HCT116 (cell line): ENCODE data around the gene GNB1L. TPM values are rescaled to one million over a fixed set of nuclear protein-coding genes. Genes with fewer than 3 reads are reported as not detected.

ENCODE experiments used
- ATAC-seq: fragments of 200-7000 bp; cut with Tn5 transposase; 2 replicates; pipeline ENCODE4 v1.9.1; 2020; ENCODE audit warnings: mild to moderate bottlenecking, moderate library complexity
- BruUV-seq: library from RNA; stranded (reverse); fragments of 400-500 nt; replicated peaks from 2 replicates; lab custom pipeline; 2021; lab: Mats Ljungman, UMichigan
- CTCF ChIA-PET: fragments of 300-600 bp; sonication (Branson Sonifier 250); formaldehyde crosslinking; loops from one replicate; lab custom pipeline; 2021; ENCODE audit warnings: antibody characterized with exemption; lab: Charles Lee
- POLR2A ChIA-PET: fragments of 300-600, 350-600 bp; sonication (Branson Sonifier 250); formaldehyde crosslinking; loops from one replicate; lab custom pipeline; 2021; ENCODE audit warnings: antibody characterized with exemption; lab: Charles Lee
- RAD21 ChIA-PET, 2 experiments: fragments of 300-600 bp; sonication (Branson Sonifier 250); formaldehyde crosslinking; loops; one replicate each; lab custom pipeline; 2023; ENCODE audit warnings: low total read pairs in 2 of 2; ENCODE audit not compliant: uncharacterized antibody in 2 of 2, unreplicated experiment in 2 of 2, low non-redundant PET in 1 of 2; lab: Charles Lee
- DNase-seq: peaks from one replicate; pipeline ENCODE4 v3.0.0-alpha.2; 2010; ENCODE audit warnings: low read depth, low spot score
- H2AFZ ChIP-seq: fragments of 200-600 bp; shearing (Covaris generic), sonication (generic); 2 replicates; pipeline ENCODE4 v1.6.1; 2017; ENCODE audit warnings: low read depth, mixed run types, mixed read lengths, antibody characterized with exemption, low read length; ENCODE audit not compliant: poor library complexity, severe bottlenecking
- H3K27ac ChIP-seq: 2 replicates; pipeline ENCODE4 v1.5.1; 2012; ENCODE audit warnings: low read depth, low read length
- H3K27me3 ChIP-seq: fragments of 200-600 bp; sonication (generic); 2 replicates; pipeline ENCODE4 v1.6.1; 2016; ENCODE audit warnings: mixed run types, low read length, mixed read lengths; ENCODE audit not compliant: insufficient read depth
- H3K36me3 ChIP-seq, 2 experiments: fragments of 200-500 bp in 1 of 2; fragments of 200-600 bp in 1 of 2; sonication (Bioruptor generic) in 1 of 2; sonication (generic) in 1 of 2; 2 replicates each; pipeline versions ENCODE4 v1.5.1 to v1.6.1; 2014 to 2016; ENCODE audit warnings: low read length in 2 of 2, inconsistent platforms in 1 of 2, mixed read lengths in 1 of 2, mixed run types in 1 of 2; ENCODE audit not compliant: insufficient read depth in 2 of 2, control insufficient read depth in 1 of 2
- H3K4me1 ChIP-seq, 2 experiments: fragments of 200-600 bp in 1 of 2; sonication (generic) in 1 of 2; 2 replicates each; pipeline versions ENCODE4 v1.5.1 to v1.6.1; 2012 to 2017; ENCODE audit warnings: low read length in 2 of 2, inconsistent platforms in 1 of 2, mild to moderate bottlenecking in 1 of 2, mixed read lengths in 1 of 2, mixed run types in 1 of 2, moderate library complexity in 1 of 2; ENCODE audit not compliant: insufficient read depth in 2 of 2, control insufficient read depth in 1 of 2
- H3K4me2 ChIP-seq: fragments of 200-600 bp; sonication (generic); 2 replicates; pipeline ENCODE4 v1.6.1; 2017; ENCODE audit warnings: mixed run types, low read length, mixed read lengths
- H3K4me3 ChIP-seq, 2 experiments: fragments of 200-600 bp in 1 of 2; sonication (generic) in 1 of 2; replicated peaks in 1 of 2; 2 replicates each; pipeline ENCODE4 v1.5.1; 2011 to 2016; ENCODE audit warnings: low read length in 2 of 2, control low read depth in 1 of 2, low read depth in 1 of 2, mild to moderate bottlenecking in 1 of 2, mixed read lengths in 1 of 2, mixed run types in 1 of 2
- H3K79me2 ChIP-seq: fragments of 200-600 bp; sonication (generic); 2 replicates; pipeline ENCODE4 v1.6.1; 2017; ENCODE audit warnings: mild to moderate bottlenecking, mixed run types, low read length, moderate library complexity, mixed read lengths; ENCODE audit not compliant: insufficient read depth
- H3K9ac ChIP-seq: fragments of 200-600 bp; sonication (generic); 2 replicates; pipeline ENCODE4 v1.6.1; 2016; ENCODE audit warnings: low read length, mixed read lengths
- H3K9me2 ChIP-seq: fragments of 200-600 bp; sonication (generic), shearing (Covaris generic); 2 replicates; pipeline ENCODE4 v1.6.1; 2017; ENCODE audit warnings: mixed run types, mild to moderate bottlenecking, moderate library complexity; ENCODE audit not compliant: insufficient read depth
- H3K9me3 ChIP-seq, 2 experiments: fragments of 200-500 bp in 1 of 2; fragments of 200-600 bp in 1 of 2; sonication (Bioruptor generic) in 1 of 2; sonication (generic) in 1 of 2; 2 replicates each; pipeline ENCODE4 v1.6.1; 2014 to 2017; ENCODE audit warnings: low read length in 2 of 2, mixed read lengths in 2 of 2, inconsistent platforms in 1 of 2, low read depth in 1 of 2, mild to moderate bottlenecking in 1 of 2, mixed run types in 1 of 2, moderate library complexity in 1 of 2; ENCODE audit not compliant: control insufficient read depth in 1 of 2, insufficient read depth in 1 of 2
- H4K20me1 ChIP-seq: fragments of 200-600 bp; sonication (generic), shearing (Covaris generic); 2 replicates; pipeline ENCODE4 v1.6.1; 2017; ENCODE audit warnings: mixed run types, mild to moderate bottlenecking, moderate library complexity; ENCODE audit not compliant: insufficient read depth
- CBX3 ChIP-seq: IDR thresholded peaks from 2 replicates; pipeline ENCODE4 v1.6.1; 2012; ENCODE audit warnings: low read depth
- CEBPB ChIP-seq: IDR thresholded peaks from 2 replicates; pipeline ENCODE4 v1.6.1; 2012; ENCODE audit warnings: low read depth
- CTCF ChIP-seq, 3 experiments: fragments of 200-600 bp in 1 of 3; sonication (generic) in 1 of 3; IDR thresholded peaks in 2 of 3; conservative IDR thresholded peaks in 1 of 3; 2 replicates each; pipeline ENCODE4 v1.5.1; 2012 to 2017; ENCODE audit warnings: low read depth in 2 of 3, low read length in 2 of 3, antibody characterized with exemption in 1 of 3, borderline replicate concordance in 1 of 3, control low read depth in 1 of 3, mild to moderate bottlenecking in 1 of 3, mixed read lengths in 1 of 3, mixed run types in 1 of 3, moderate library complexity in 1 of 3; ENCODE audit not compliant: insufficient read depth in 1 of 3
- ELF1 ChIP-seq: IDR thresholded peaks from 2 replicates; pipeline ENCODE4 v1.6.1; 2012; ENCODE audit warnings: low read depth, borderline replicate concordance
- EZH2phosphoT487 ChIP-seq: fragments of 200-600 bp; IDR thresholded peaks from 2 replicates; pipeline ENCODE4 v1.6.1; 2018; ENCODE audit warnings: antibody characterized with exemption, borderline replicate concordance
- FOSL1 ChIP-seq: IDR thresholded peaks from 2 replicates; pipeline ENCODE4 v1.6.1; 2012; ENCODE audit warnings: low read depth
- JUND ChIP-seq: IDR thresholded peaks from 2 replicates; pipeline ENCODE4 v1.6.1; 2012
- MAX ChIP-seq: IDR thresholded peaks from 2 replicates; pipeline ENCODE4 v1.6.1; 2012
- POLR2A ChIP-seq: IDR thresholded peaks from 2 replicates; pipeline ENCODE4 v1.7.0; 2011; ENCODE audit warnings: borderline replicate concordance; ENCODE audit not compliant: insufficient read depth, insufficient read length; ENCODE audit errors: extremely low read depth
- POLR2AphosphoS5 ChIP-seq: IDR thresholded peaks from 2 replicates; pipeline ENCODE4 v1.6.1; 2011; ENCODE audit warnings: mild to moderate bottlenecking, low read depth, low read length, moderate library complexity
- REST ChIP-seq: IDR thresholded peaks from 2 replicates; pipeline ENCODE4 v1.6.1; 2012; ENCODE audit warnings: low read depth
- SIN3A ChIP-seq: IDR thresholded peaks from 2 replicates; pipeline ENCODE4 v1.6.1; 2012; ENCODE audit warnings: low read depth
- SP1 ChIP-seq: IDR thresholded peaks from 2 replicates; pipeline ENCODE4 v1.6.1; 2012; ENCODE audit warnings: low read depth
- SRF ChIP-seq: IDR thresholded peaks from 2 replicates; pipeline ENCODE4 v1.6.1; 2012; ENCODE audit warnings: low read depth
- TCF7L2 ChIP-seq: IDR thresholded peaks from 2 replicates; pipeline ENCODE4 v1.7.0; 2011; ENCODE audit warnings: borderline replicate concordance, inconsistent platforms; ENCODE audit not compliant: insufficient read depth, insufficient read length; ENCODE audit errors: extremely low read depth
- YY1 ChIP-seq: IDR thresholded peaks from 2 replicates; pipeline ENCODE4 v1.6.1; 2011; ENCODE audit warnings: low read length, low read depth, moderate library complexity, mild to moderate bottlenecking; ENCODE audit not compliant: insufficient replicate concordance; ENCODE audit errors: extremely low read depth
- ZFX ChIP-seq: fragments of 450-650 bp; IDR thresholded peaks from 2 replicates; pipeline ENCODE4 v1.6.1; 2017
- intact Hi-C: fragments of 100-400 bp; cut with micrococcal nuclease; formaldehyde crosslinking; loops from 2 replicates; pipeline ENCODE4 v1.10.0; 2022
- total RNA-seq: library from RNA; stranded (reverse); gene quantifications from one replicate; pipeline ENCODE4 v1.2.1, GENCODE V29; 2021; ENCODE audit not compliant: unreplicated experiment

The GNB1L gene
- total RNA-seq, 1 experiment from 2014 or later: 12.1 TPM

GRCh38 chr22:19737846-19738663 is 116.6 kb downstream of the GNB1L start:
- H3K27me3 ChIP-seq: no peaks in the 10 kb centered on the region
- H2AFZ ChIP-seq: no peak overlapping the region
- DNase-seq: no peak
- no peak overlapping the region for H3K27ac ChIP-seq
- H3K4me2 ChIP-seq: no peak overlapping the region
- H3K4me3 ChIP-seq: no peak overlapping the region
- H4K20me1 ChIP-seq: no peaks in the 10 kb centered on the region
- no peak for TF ChIP-seq REST
- no peak for TF ChIP-seq JUND
- no peak for TF ChIP-seq POLR2A
- TF ChIP-seq ELF1: no peak
- TF ChIP-seq SIN3A: no peak
- TF ChIP-seq YY1: no peak
- no peak for TF ChIP-seq CBX3
- TF ChIP-seq CEBPB: no peak
- TF ChIP-seq CTCF (IDR thresholded peaks at IDR 0.05 in 2 of 3, conservative IDR thresholded peaks at IDR 0.05 in 1 of 3; ENCODE audit: borderline replicate concordance in 1 of 3, insufficient read depth in 1 of 3, low read depth in 2 of 3, low read length in 2 of 3): no peak
- TF ChIP-seq ZFX: no peak
- no peak for TF ChIP-seq FOSL1
- TF ChIP-seq EZH2phosphoT487: no peak
- no peak for TF ChIP-seq SP1
- no peak for TF ChIP-seq MAX
- TF ChIP-seq TCF7L2: no peak
- TF ChIP-seq POLR2AphosphoS5: no peak
- TF ChIP-seq SRF: no peak
- no peaks in the 10 kb centered on the region for H3K9me2 ChIP-seq
- H3K79me2 ChIP-seq: no peaks in the 10 kb centered on the region
- H3K4me1 ChIP-seq: no peaks in the 10 kb centered on the region
- intact Hi-C loops: no loop called here
- no peaks in the 10 kb centered on the region for H3K9me3 ChIP-seq
- ChIA-PET POLR2A (no interaction called here), RAD21 (no interaction called here), CTCF (no interaction called here)
- H3K36me3 ChIP-seq: no peaks in the 10 kb centered on the region
- BruUV-seq: no TSS peak
- no peak overlapping the region for H3K9ac ChIP-seq
- ATAC-seq: no peak
